WI38 (cell line): ENCODE measurements around the gene ANKRD33B.

ENCODE experiments used
- H3K4me3 ChIP-seq: 2 replicates; pipeline ENCODE4 v1.5.1; 2011; ENCODE audit warnings: low read depth, mild to moderate bottlenecking, control low read depth, low read length
- TF ChIP-seq, protein P1 (sequence below): IDR thresholded peaks from 2 replicates; pipeline ENCODE4 v1.5.1; 2012; ENCODE audit warnings: low read depth, mild to moderate bottlenecking, control low read depth, low read length

The ANKRD33B gene

DNA sequence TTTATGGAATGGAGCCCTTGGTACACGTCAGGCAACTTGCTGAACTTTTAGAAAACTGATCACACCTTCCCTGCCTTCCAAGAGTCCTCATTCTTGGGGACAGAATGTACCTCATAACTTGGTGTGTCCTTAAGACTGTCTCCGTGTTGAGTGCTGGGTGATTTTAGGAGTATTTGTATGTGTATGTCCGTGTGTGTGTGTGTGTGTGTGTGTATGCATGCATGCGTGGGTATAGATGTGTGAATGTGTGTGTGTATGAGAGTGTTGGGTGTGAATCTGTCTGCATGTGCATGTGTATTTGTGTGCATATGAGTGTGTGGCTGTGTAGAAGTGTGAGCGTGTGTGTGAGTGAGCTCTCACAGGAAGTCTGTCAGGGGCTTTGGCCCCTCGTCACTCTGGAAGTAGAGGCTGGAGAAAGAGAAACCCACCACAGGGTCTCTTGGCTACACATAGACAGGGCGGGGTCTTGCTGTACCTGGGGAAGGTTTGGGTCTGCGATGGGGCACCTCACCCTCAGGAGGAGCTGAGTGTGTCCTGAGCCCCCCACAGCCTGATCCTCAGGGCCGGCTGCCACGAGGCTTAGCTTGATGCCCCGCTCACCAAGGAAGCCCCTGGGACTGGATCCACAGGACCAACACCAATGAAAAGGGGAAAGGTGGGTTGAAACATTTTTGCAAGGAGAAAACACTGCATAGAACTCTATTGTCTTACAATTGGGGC is 33.1 kb upstream of the ANKRD33B start:
- no peak overlapping the region for H3K4me3 ChIP-seq
- TF ChIP-seq, protein P1, sequence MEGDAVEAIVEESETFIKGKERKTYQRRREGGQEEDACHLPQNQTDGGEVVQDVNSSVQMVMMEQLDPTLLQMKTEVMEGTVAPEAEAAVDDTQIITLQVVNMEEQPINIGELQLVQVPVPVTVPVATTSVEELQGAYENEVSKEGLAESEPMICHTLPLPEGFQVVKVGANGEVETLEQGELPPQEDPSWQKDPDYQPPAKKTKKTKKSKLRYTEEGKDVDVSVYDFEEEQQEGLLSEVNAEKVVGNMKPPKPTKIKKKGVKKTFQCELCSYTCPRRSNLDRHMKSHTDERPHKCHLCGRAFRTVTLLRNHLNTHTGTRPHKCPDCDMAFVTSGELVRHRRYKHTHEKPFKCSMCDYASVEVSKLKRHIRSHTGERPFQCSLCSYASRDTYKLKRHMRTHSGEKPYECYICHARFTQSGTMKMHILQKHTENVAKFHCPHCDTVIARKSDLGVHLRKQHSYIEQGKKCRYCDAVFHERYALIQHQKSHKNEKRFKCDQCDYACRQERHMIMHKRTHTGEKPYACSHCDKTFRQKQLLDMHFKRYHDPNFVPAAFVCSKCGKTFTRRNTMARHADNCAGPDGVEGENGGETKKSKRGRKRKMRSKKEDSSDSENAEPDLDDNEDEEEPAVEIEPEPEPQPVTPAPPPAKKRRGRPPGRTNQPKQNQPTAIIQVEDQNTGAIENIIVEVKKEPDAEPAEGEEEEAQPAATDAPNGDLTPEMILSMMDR: no peak

DNA sequence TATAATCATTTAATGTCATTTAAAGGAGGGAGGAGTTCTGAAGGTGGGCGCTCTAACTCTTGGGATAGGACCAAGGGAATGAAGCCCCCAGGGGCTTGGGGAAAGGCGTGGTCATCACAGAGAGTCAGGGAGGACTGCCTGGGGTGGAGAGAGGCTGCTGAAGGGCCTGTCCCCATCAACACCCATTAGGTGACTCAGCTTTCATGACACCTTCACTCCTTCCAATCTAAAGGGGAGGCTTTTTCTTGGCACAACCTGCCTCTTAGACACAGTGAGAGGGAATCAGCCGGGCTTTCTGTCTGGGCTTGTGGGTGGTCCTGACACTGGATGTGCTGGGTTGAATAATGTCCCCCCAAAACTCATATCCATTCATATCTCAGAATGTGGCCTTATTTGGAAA is 31.4 kb upstream of the ANKRD33B start:
- TF ChIP-seq, protein P1: no peak
- no peak overlapping the region for H3K4me3 ChIP-seq

DNA sequence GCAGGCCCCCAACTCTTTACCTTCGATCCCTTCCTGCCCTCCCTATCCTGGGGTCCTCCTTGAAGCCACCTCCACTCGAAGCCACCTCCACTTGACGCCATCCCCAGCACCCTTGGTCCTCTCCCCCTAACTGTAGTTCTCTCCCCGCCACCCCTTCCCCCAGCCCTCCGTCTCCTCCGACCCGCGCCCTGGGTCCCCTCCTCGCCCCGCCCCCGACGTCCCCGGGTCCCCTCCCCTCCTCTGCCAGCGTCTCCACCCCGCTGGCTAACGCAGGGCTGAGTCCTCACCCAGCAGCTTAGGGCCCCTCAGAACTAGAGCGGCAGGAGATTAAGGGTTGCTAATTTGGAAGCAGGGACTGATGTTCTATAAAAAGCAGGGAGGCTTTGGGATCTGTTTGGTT is 30.6 kb upstream of the ANKRD33B start:
- TF ChIP-seq, protein P1: no peak
- no peak overlapping the region for H3K4me3 ChIP-seq

DNA sequence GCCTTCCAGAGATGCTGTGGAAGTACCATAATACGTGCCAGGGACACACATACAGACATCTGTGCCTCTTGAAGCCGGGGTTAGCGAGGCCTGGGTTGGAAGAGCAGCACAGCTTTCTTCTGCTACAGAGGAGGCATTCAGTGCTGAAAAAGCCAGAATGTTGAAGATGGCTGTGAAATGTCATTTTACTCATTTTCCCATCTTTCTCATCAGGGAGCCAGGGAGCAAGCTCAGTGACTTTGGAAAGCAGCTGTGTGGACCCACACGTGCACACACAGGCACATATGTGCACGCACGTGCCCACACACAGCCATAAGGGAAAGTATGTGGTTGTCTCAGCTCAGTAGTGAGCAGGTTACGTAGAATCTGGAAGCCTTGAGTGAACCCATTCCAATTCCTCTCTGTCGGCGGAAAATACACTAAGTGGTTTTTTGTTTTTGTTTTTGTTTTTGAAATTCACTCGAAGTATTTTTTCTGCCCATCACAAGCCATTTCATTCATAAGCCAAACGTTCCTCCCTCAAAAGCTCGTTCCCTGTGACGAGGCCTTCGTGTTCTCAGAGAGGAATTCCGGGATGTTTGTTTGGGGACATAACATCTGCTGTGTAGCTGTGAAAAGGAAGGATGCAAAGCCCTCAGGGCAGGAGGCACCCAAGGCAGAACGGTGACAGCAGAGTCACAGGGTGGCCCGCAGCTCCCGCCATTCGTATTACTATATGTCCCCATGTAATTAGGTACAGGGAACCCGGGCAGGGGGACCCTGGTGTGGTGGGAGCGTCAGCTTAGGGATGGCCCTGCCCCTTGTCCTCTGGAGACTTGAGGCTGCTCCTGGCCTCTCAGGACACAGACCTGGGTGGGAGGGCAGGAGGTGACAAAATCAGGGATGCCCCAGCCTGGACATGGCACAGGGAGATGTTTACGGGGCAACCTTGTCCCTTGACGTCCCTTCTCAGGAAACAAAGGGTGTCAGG is 29.0 kb upstream of the ANKRD33B start:
- TF ChIP-seq, protein P1: no peak
- H3K4me3 ChIP-seq: no peak overlapping the region

DNA sequence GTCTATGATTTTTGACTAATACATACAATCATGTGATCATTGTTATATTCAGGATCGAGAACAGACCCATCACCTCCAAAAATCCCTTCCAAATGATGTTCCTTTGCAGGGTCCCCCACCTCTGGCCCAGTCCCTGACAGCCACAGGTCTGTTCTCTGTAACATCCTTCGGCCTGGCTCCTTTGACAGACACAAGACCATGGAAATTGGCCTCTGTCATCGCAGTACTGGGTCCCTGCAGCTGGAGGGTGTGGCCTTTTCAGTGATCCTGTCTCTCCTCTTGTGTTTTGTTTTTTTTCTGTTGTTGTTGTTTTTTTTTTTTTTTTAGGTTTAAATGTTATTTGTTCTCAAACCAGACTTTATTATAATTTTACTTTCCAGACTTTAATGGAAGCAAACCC is 27.4 kb upstream of the ANKRD33B start:
- no peak overlapping the region for H3K4me3 ChIP-seq

DNA sequence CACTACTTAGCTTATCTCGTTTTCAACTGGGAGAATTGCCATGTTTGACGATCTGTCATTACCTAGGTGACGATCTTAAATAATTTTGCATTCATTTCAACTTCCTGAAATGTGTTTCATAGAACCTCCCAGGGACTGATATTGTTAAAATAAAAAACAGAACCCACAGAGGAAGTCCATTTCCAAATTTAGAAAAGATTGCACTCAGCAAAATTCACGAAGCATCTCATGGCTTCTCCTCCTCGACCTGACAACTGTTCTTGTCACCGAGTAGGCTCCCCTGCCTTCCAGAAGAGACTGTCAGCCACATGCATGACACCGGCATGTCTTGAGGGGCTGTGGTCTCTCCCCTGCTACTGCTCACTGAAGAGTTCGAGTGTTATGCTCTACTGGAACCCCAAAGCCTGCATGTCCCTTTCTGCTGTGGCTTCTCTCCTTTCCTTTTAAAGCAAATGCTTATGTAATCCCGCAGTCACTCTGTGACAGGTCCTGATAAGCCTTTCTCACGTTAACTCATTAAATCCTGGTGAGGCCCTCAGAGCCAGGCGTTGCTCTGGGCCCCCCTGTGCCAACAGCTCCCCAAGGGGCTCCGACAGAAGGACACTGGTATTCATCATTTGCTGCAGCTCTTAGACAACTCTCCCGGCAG is 26.8 kb upstream of the ANKRD33B start:
- TF ChIP-seq, protein P1: no peak
- H3K4me3 ChIP-seq: no peak overlapping the region

More for the DNA sequence above, 27.4 kb upstream of the ANKRD33B start:
- TF ChIP-seq, protein P1: no peak

DNA sequence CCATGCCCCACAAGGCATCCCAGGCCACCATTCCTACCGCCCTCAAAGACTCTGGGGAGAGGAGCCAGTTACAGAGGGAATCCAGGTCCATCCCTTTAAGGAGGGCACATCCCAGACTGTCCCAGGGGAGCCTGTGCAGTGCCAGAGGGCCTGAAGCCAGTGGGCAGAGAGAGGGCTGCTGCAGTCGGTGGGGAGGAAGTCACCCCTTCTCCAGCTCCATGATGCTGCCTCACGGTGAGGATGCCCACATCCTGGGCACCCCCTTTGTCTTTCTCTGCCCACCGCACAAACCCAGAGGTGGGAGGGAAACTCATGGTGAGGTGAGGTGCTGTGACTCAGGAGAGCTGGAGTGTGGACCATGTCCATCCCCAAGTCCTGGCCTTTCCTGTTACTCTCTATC is 26.2 kb upstream of the ANKRD33B start:
- TF ChIP-seq, protein P1: no peak
- no peak overlapping the region for H3K4me3 ChIP-seq
